NCI-H187 (cell line): ENCODE measurements around the gene GLCE.
"Not testable (repeated sequence)": the region's sequence is repeated elsewhere in the genome, so short reads cannot be mapped to it uniquely, and the experiment has no call there.

Experiments used
- DNase-seq, 2 experiments: peaks; one replicate each; lab custom pipeline; 2025; lab: John Stamatoyannopoulos, UW

The GLCE gene

GRCh38 chr15:69159805-69160140, 662 bp upstream of the GLCE start:
- no peak for DNase-seq

GRCh38 chr15:69161079-69161877, 843 bp downstream of the GLCE start:
- no peak for DNase-seq

GRCh38 chr15:69161878-69162213, 1.4 kb downstream of the GLCE start:
- no peak for DNase-seq

GRCh38 chr15:69163141-69163669, 2.8 kb downstream of the GLCE start:
- DNase-seq: no peak

GRCh38 chr15:69164807-69165636, 4.6 kb downstream of the GLCE start:
- DNase-seq: no peak

GRCh38 chr15:69165637-69166025, 5.2 kb downstream of the GLCE start:
- no peak for DNase-seq

- no peak for DNase-seq
Observed at GRCh38 chr15:69167218-69167846, 6.9 kb downstream of the GLCE start.

- DNase-seq: not testable (repeated sequence)
Observed at GRCh38 chr15:69168361-69168760, 7.9 kb downstream of the GLCE start.

- not testable (repeated sequence) for DNase-seq
Observed at GRCh38 chr15:69169540-69169939, 9.1 kb downstream of the GLCE start.

GRCh38 chr15:69170597-69170996, 10.2 kb downstream of the GLCE start:
- DNase-seq: no peak

- no peak for DNase-seq
Observed at GRCh38 chr15:69172847-69173246, 12.4 kb downstream of the GLCE start.

GRCh38 chr15:69175536-69175935, 15.1 kb downstream of the GLCE start:
- DNase-seq: no peak

GRCh38 chr15:69181424-69181823, 21.0 kb downstream of the GLCE start:
- no peak for DNase-seq

GRCh38 chr15:69185216-69185615, 24.8 kb downstream of the GLCE start:
- DNase-seq: no peak

GRCh38 chr15:69185706-69186105, 25.3 kb downstream of the GLCE start:
- no peak for DNase-seq

GRCh38 chr15:69189157-69189556, 28.7 kb downstream of the GLCE start:
- no peak for DNase-seq

- DNase-seq: no peak
Observed at GRCh38 chr15:69190091-69190490, 29.7 kb downstream of the GLCE start.

GRCh38 chr15:69190504-69190903, 30.1 kb downstream of the GLCE start:
- no peak for DNase-seq

- no peak for DNase-seq
Observed at GRCh38 chr15:69194025-69194827, 33.8 kb downstream of the GLCE start.

- DNase-seq: no peak
Observed at GRCh38 chr15:69194854-69195253, 34.4 kb downstream of the GLCE start.

GRCh38 chr15:69200832-69201745, 40.7 kb downstream of the GLCE start:
- no peak for DNase-seq
